HepG2 (cell line): ENCODE results near the gene EGFR. TPM values are rescaled to one million over a fixed set of nuclear protein-coding genes. Genes with fewer than 3 reads are reported as not detected.

ENCODE experiments used
- ATAC-seq: fragments of 200-7000 bp; cut with Tn5 transposase; 3 replicates; pipeline ENCODE4 v1.9.1; 2020; ENCODE audit warnings: mild to moderate bottlenecking, moderate library complexity
- BruUV-seq: library from RNA; stranded (reverse); fragments of 400-500 nt; replicated peaks from 2 replicates; lab custom pipeline; 2021; lab: Mats Ljungman, UMichigan
- CTCF ChIA-PET: fragments of 300-600 bp; formaldehyde crosslinking; extraction: SDS; loops from one replicate; lab custom pipeline; 2021; ENCODE audit warnings: low total read pairs, inconsistent platforms, low intra/inter-chr PET ratio; lab: Yijun Ruan, JAX
- POLR2A ChIA-PET: fragments of 350-600 bp; sonication (Branson Sonifier 250); formaldehyde crosslinking; loops from one replicate; lab custom pipeline; 2020; ENCODE audit warnings: antibody characterized with exemption, inconsistent platforms; lab: Yijun Ruan, JAX
- DNase-seq: peaks from one replicate; pipeline ENCODE4 v3.0.0-alpha.2; 2015; ENCODE audit warnings: low spot score
- FAIRE-seq: peaks from 3 replicates; lab custom pipeline; 2011; peaks lifted over from hg19 to GRCh38; lab: Jason Lieb, UNC
- H2AFZ ChIP-seq: one replicate; pipeline ENCODE4 v1.6.1; 2011; ENCODE audit warnings: low read length, inconsistent platforms
- H3K27ac ChIP-seq: fragments of 300-600 bp; 3 replicates; pipeline ENCODE4 v1.8.0; 2011; ENCODE audit warnings: mixed run types, mild to moderate bottlenecking, mixed read lengths, low read length, inconsistent platforms; ENCODE audit not compliant: insufficient read depth; ENCODE audit errors: extremely low read length
- H3K27me3 ChIP-seq, 2 experiments: fragments of 200-600 bp in 1 of 2; 2 replicates in 1 of 2; 3 replicates in 1 of 2; pipeline versions ENCODE4 v1.6.0 to v1.8.0; 2011; ENCODE audit warnings: low read length in 2 of 2, mild to moderate bottlenecking in 2 of 2, moderate library complexity in 2 of 2, inconsistent platforms in 1 of 2; ENCODE audit not compliant: insufficient read depth in 2 of 2, control insufficient read depth in 1 of 2
- H3K36me3 ChIP-seq, 2 experiments: fragments of 200-600 bp in 1 of 2; replicated peaks in 1 of 2; 2 replicates in 1 of 2; 3 replicates in 1 of 2; pipeline versions ENCODE4 v1.5.1 to v1.8.0; 2011; ENCODE audit warnings: low read length in 2 of 2, inconsistent platforms in 1 of 2; ENCODE audit not compliant: insufficient read depth in 2 of 2, control insufficient read depth in 1 of 2
- H3K4me1 ChIP-seq: 2 replicates; pipeline ENCODE4 v1.5.1; 2012; ENCODE audit warnings: low read length, inconsistent platforms; ENCODE audit not compliant: insufficient read depth
- H3K4me2 ChIP-seq: 2 replicates; pipeline ENCODE4 v1.6.0; 2011; ENCODE audit warnings: low read depth, low read length, inconsistent platforms
- H3K4me3 ChIP-seq, 3 experiments: fragments of 200-600 bp in 1 of 3; sonication (generic), shearing (Covaris generic) in 1 of 3; replicated peaks in 1 of 3; 2 replicates each; pipeline ENCODE4 v1.5.1; 2011 to 2016; ENCODE audit warnings: low read length in 3 of 3, inconsistent platforms in 2 of 3, low read depth in 2 of 3, mild to moderate bottlenecking in 2 of 3, control low read depth in 1 of 3, mixed read lengths in 1 of 3; ENCODE audit not compliant: insufficient read depth in 1 of 3
- H3K79me2 ChIP-seq: one replicate; pipeline ENCODE4 v1.6.1; 2011; ENCODE audit warnings: low read length, inconsistent platforms; ENCODE audit not compliant: insufficient read depth
- H3K9ac ChIP-seq: 2 replicates; pipeline ENCODE4 v1.6.0; 2011; ENCODE audit warnings: mild to moderate bottlenecking, low read depth, low read length, inconsistent platforms; ENCODE audit not compliant: insufficient read depth
- H3K9me3 ChIP-seq: 2 replicates; pipeline ENCODE4 v1.5.1; 2012; ENCODE audit warnings: mild to moderate bottlenecking, low read length
- H4K20me1 ChIP-seq: 2 replicates; pipeline ENCODE4 v1.6.0; 2011; ENCODE audit warnings: inconsistent platforms, mild to moderate bottlenecking, low read length, moderate library complexity; ENCODE audit not compliant: insufficient read depth
- ARNTL ChIP-seq: sonication (generic); formaldehyde crosslinking; IDR thresholded peaks from 2 replicates; pipeline ENCODE4 v1.4.0; 2020; ENCODE audit warnings: mild to moderate bottlenecking, missing genetic modification reagents
- DPF2 ChIP-seq: sonication (generic); formaldehyde crosslinking; IDR thresholded peaks from 2 replicates; pipeline ENCODE4 v1.4.0; 2020; ENCODE audit warnings: mild to moderate bottlenecking, low read depth, missing genetic modification reagents, borderline replicate concordance
- MXD3 ChIP-seq: IDR thresholded peaks from 2 replicates; pipeline ENCODE4 v1.6.1; 2016; ENCODE audit warnings: mild to moderate bottlenecking, missing biosample characterization, missing genetic modification reagents
- PBX3 ChIP-seq: sonication (generic); formaldehyde crosslinking; IDR thresholded peaks from 2 replicates; pipeline ENCODE4 v1.8.1; 2023; ENCODE audit warnings: missing genetic modification reagents, inconsistent platforms, borderline replicate concordance
- PLRG1 ChIP-seq: fragments of 450-650 bp; conservative IDR thresholded peaks from 2 replicates; pipeline ENCODE4 v1.6.1; 2016
- ZBTB34 ChIP-seq: sonication (generic); formaldehyde crosslinking; IDR thresholded peaks from 2 replicates; pipeline ENCODE4 v1.8.0; 2022; ENCODE audit warnings: mild to moderate bottlenecking, missing genetic modification reagents
- ZNF510 ChIP-seq: sonication (generic); formaldehyde crosslinking; IDR thresholded peaks from 2 replicates; pipeline ENCODE4 v1.4.0; 2020; ENCODE audit warnings: low read depth, mild to moderate bottlenecking, missing genetic modification reagents
- ZNF644 ChIP-seq: IDR thresholded peaks from 2 replicates; pipeline ENCODE4 v1.6.1; 2016; ENCODE audit warnings: low read depth
- ZNF761 ChIP-seq: sonication (generic); formaldehyde crosslinking; conservative IDR thresholded peaks from 2 replicates; pipeline ENCODE4 v1.4.0; 2020; ENCODE audit warnings: mild to moderate bottlenecking, missing genetic modification reagents
- WGBS: methylation state at CpG from one replicate; pipeline ENCODE4 v1.1.6; 2017; ENCODE audit warnings: low lambda C conversion rate; 5-methylcytosine and 5-hydroxymethylcytosine counted together
- in situ Hi-C: cut with HindIII; loops from 2 replicates; pipeline ENCODE4 v1.10.0; 2017; ENCODE audit warnings: low pct_unique_long_range_greater_than_20kb; ENCODE audit not compliant: extremely low pct_ligation_motif_present
- intact Hi-C: fragments of 100-400 bp; cut with micrococcal nuclease; formaldehyde crosslinking; loops from one replicate; pipeline ENCODE4 v1.10.0; 2022; ENCODE audit not compliant: unreplicated experiment
- polyA plus RNA-seq, 8 experiments: library from polyadenylated mRNA; depleted of rRNA in 3 of 8; stranded (reverse) in 7 of 8; unstranded in 1 of 8; fragments of >200 nt; fragmentation: Illumina TruSeq in 4 of 8; extraction: Trizol in 4 of 8; gene quantifications; 2 replicates each; pipeline versions ENCODE4 v1.2.1 to v1.2.3, GENCODE V29; 2011 to 2016; ENCODE audit warnings: low read depth in 4 of 8, missing spikeins in 1 of 8, mixed read lengths in 1 of 8; ENCODE audit not compliant: insufficient read depth in 1 of 8
- total RNA-seq, 5 experiments: library from RNA; depleted of rRNA; stranded (reverse); fragments of >200 nt; fragmentation: Illumina TruSeq; extraction: Trizol; gene quantifications; 2 replicates each; pipeline ENCODE4 v1.2.3, GENCODE V29; 2016; ENCODE audit warnings: low read depth in 1 of 5
- TF ChIP-seq, protein P1 (sequence below): IDR thresholded peaks from 2 replicates; pipeline ENCODE4 v1.6.1; 2016; ENCODE audit warnings: low read depth, missing genetic modification reagents, missing compliant biosample characterization
- TF ChIP-seq, protein P2 (sequence below): sonication (generic); formaldehyde crosslinking; IDR thresholded peaks from 2 replicates; pipeline ENCODE4 v1.5.0; 2020; ENCODE audit warnings: missing genetic modification reagents, mild to moderate bottlenecking, borderline replicate concordance
- TF ChIP-seq, protein P3 (sequence below): sonication (generic); formaldehyde crosslinking; IDR thresholded peaks from 2 replicates; pipeline ENCODE4 v1.9.0; 2021; ENCODE audit warnings: missing genetic modification reagents, mild to moderate bottlenecking, borderline replicate concordance

Gene EGFR
- total and polyA plus RNA-seq, 2 of the 13 experiments (the other 11 are each of a cell fraction or from before 2014, with no cell fraction given) = 7.0 to 10.0 TPM

GRCh38 chr7:55026867-55027490 lies 8.2 kb downstream of the EGFR start:
- Histone ChIP-seq H3K36me3 (no peaks in the 10 kb centered on the region), H3K4me1 (peaks cover 38% of the 10 kb centered on the region), H3K9ac (no peak overlapping the region), H3K79me2 (no peaks in the 10 kb centered on the region), H3K4me2 (no peak overlapping the region), H3K27me3 (no peaks in the 10 kb centered on the region; a peak in 1 of 5 replicates), H3K4me3 (no peak overlapping the region), H4K20me1 (no peaks in the 10 kb centered on the region), H3K27ac (no peak overlapping the region), H3K9me3 (no peaks in the 10 kb centered on the region), H2AFZ (no peak overlapping the region)
- CTCF ChIA-PET = no interaction called here
- ATAC-seq (no peak), DNase-seq (no peak), FAIRE-seq (no peak)
- BruUV-seq = no TSS peak
- in situ Hi-C loops = no loop called here
- 89% methylated on average over 4 of the region's 4 CpGs for WGBS
- POLR2A ChIA-PET = no interaction called here
- intact Hi-C loops = no loop called here
- TF ChIP-seq, protein P1, sequence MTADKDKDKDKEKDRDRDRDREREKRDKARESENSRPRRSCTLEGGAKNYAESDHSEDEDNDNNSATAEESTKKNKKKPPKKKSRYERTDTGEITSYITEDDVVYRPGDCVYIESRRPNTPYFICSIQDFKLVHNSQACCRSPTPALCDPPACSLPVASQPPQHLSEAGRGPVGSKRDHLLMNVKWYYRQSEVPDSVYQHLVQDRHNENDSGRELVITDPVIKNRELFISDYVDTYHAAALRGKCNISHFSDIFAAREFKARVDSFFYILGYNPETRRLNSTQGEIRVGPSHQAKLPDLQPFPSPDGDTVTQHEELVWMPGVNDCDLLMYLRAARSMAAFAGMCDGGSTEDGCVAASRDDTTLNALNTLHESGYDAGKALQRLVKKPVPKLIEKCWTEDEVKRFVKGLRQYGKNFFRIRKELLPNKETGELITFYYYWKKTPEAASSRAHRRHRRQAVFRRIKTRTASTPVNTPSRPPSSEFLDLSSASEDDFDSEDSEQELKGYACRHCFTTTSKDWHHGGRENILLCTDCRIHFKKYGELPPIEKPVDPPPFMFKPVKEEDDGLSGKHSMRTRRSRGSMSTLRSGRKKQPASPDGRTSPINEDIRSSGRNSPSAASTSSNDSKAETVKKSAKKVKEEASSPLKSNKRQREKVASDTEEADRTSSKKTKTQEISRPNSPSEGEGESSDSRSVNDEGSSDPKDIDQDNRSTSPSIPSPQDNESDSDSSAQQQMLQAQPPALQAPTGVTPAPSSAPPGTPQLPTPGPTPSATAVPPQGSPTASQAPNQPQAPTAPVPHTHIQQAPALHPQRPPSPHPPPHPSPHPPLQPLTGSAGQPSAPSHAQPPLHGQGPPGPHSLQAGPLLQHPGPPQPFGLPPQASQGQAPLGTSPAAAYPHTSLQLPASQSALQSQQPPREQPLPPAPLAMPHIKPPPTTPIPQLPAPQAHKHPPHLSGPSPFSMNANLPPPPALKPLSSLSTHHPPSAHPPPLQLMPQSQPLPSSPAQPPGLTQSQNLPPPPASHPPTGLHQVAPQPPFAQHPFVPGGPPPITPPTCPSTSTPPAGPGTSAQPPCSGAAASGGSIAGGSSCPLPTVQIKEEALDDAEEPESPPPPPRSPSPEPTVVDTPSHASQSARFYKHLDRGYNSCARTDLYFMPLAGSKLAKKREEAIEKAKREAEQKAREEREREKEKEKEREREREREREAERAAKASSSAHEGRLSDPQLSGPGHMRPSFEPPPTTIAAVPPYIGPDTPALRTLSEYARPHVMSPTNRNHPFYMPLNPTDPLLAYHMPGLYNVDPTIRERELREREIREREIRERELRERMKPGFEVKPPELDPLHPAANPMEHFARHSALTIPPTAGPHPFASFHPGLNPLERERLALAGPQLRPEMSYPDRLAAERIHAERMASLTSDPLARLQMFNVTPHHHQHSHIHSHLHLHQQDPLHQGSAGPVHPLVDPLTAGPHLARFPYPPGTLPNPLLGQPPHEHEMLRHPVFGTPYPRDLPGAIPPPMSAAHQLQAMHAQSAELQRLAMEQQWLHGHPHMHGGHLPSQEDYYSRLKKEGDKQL (CRISPR knock-in tag) = no peak
- TF ChIP-seq PLRG1 (no peak), PBX3 (CRISPR knock-in tag) (no peak), ZBTB34 (CRISPR knock-in tag) (no peak), ZNF761 (CRISPR knock-in tag) (no peak), ARNTL (no peak), DPF2 (CRISPR knock-in tag) (no peak), ZNF510 (CRISPR knock-in tag) (no peak), MXD3 (CRISPR knock-in tag) (no peak), ZNF644 (CRISPR knock-in tag) (no peak)
- TF ChIP-seq, protein P2, sequence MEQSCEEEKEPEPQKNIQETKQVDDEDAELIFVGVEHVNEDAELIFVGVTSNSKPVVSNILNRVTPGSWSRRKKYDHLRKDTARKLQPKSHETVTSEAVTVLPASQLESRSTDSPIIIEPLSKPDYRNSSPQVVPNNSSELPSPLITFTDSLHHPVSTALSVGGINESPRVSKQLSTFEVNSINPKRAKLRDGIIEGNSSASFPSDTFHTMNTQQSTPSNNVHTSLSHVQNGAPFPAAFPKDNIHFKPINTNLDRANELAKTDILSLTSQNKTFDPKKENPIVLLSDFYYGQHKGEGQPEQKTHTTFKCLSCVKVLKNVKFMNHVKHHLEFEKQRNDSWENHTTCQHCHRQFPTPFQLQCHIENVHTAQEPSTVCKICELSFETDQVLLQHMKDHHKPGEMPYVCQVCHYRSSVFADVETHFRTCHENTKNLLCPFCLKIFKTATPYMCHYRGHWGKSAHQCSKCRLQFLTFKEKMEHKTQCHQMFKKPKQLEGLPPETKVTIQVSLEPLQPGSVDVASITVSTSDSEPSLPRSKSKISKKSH (CRISPR knock-in tag) = no peak
- TF ChIP-seq, protein P3, sequence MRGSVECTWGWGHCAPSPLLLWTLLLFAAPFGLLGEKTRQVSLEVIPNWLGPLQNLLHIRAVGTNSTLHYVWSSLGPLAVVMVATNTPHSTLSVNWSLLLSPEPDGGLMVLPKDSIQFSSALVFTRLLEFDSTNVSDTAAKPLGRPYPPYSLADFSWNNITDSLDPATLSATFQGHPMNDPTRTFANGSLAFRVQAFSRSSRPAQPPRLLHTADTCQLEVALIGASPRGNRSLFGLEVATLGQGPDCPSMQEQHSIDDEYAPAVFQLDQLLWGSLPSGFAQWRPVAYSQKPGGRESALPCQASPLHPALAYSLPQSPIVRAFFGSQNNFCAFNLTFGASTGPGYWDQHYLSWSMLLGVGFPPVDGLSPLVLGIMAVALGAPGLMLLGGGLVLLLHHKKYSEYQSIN = no peak
